GM12878 (cell line): ENCODE measurements around the gene C10orf71. TPM values are rescaled to one million over a fixed set of nuclear protein-coding genes. Genes with fewer than 3 reads are reported as not detected.

Experiments
- ATAC-seq: fragments of 200-7000 bp; cut with Tn5 transposase; 3 replicates; pipeline ENCODE4 v1.9.1; 2020; ENCODE audit warnings: mild to moderate bottlenecking, moderate library complexity
- BruUV-seq: library from RNA; stranded (reverse); fragments of 400-500 nt; replicated peaks from 2 replicates; lab custom pipeline; 2021; lab: Mats Ljungman, UMichigan
- CTCF ChIA-PET: fragments of 300-600 bp; sonication (Branson Sonifier 250); formaldehyde crosslinking; extraction: SDS; loops from one replicate; lab custom pipeline; 2021; ENCODE audit warnings: inconsistent platforms; lab: Yijun Ruan, JAX
- POLR2A ChIA-PET: fragments of 350-600 bp; formaldehyde crosslinking; extraction: SDS; loops from one replicate; lab custom pipeline; 2021; ENCODE audit warnings: inconsistent platforms; lab: Charles Lee
- RAD21 ChIA-PET: fragments of 300-600 bp; sonication (Branson Sonifier 250); formaldehyde crosslinking; loops from one replicate; lab custom pipeline; 2023; ENCODE audit warnings: antibody characterized with exemption; ENCODE audit not compliant: unreplicated experiment; lab: Charles Lee
- SMC1A ChIA-PET: fragments of 300-600 bp; sonication (Branson Sonifier 250); formaldehyde crosslinking; loops from one replicate; lab custom pipeline; 2023; ENCODE audit not compliant: unreplicated experiment, uncharacterized antibody; lab: Charles Lee
- DNase-seq: peaks from one replicate; pipeline ENCODE4 v3.0.0-alpha.2; 2011; ENCODE audit warnings: low read depth, low spot score
- FAIRE-seq: peaks from 3 replicates; lab custom pipeline; 2011; peaks lifted over from hg19 to GRCh38; lab: Jason Lieb, UNC
- H2AFZ ChIP-seq: 2 replicates; pipeline ENCODE4 v1.6.0; 2011; ENCODE audit warnings: low read depth, low read length, control low read depth; ENCODE audit not compliant: control insufficient read depth
- H3K27ac ChIP-seq: 2 replicates; pipeline ENCODE4 v1.5.1; 2011; ENCODE audit warnings: control low read depth; ENCODE audit not compliant: control insufficient read depth, insufficient read depth
- H3K27me3 ChIP-seq, 2 experiments: replicated peaks in 1 of 2; 2 replicates each; pipeline versions ENCODE4 v1.6.0 to v1.6.1; 2011; ENCODE audit warnings: low read length in 1 of 2; ENCODE audit not compliant: control insufficient read depth in 2 of 2, insufficient read depth in 2 of 2
- H3K36me3 ChIP-seq, 2 experiments: 2 replicates each; pipeline ENCODE4 v1.5.1; 2011; ENCODE audit warnings: low read length in 1 of 2; ENCODE audit not compliant: control insufficient read depth in 2 of 2, insufficient read depth in 2 of 2
- H3K4me1 ChIP-seq: 2 replicates; pipeline ENCODE4 v1.6.1; 2011; ENCODE audit warnings: mild to moderate bottlenecking, low read length, moderate library complexity, mixed read lengths; ENCODE audit not compliant: control insufficient read depth, insufficient read depth
- H3K4me2 ChIP-seq: 2 replicates; pipeline ENCODE4 v1.6.0; 2011; ENCODE audit warnings: control low read depth; ENCODE audit not compliant: control insufficient read depth, insufficient read depth
- H3K4me3 ChIP-seq: fragments of 200-600 bp; sonication (generic); 2 replicates; pipeline ENCODE4 v1.5.1; 2016
- H3K79me2 ChIP-seq: 2 replicates; pipeline ENCODE4 v1.6.0; 2011; ENCODE audit warnings: low read length; ENCODE audit not compliant: control insufficient read depth, insufficient read depth
- H3K9ac ChIP-seq: 2 replicates; pipeline ENCODE4 v1.8.0; 2011; ENCODE audit warnings: low read length, control low read depth, mixed read lengths; ENCODE audit not compliant: control insufficient read depth, insufficient read depth
- H3K9me3 ChIP-seq: replicated peaks from 3 replicates; pipeline ENCODE4 v1.5.1; 2011; ENCODE audit warnings: mild to moderate bottlenecking, low read length; ENCODE audit not compliant: control insufficient read depth, insufficient read depth
- H4K20me1 ChIP-seq: 2 replicates; pipeline ENCODE4 v1.6.0; 2011; ENCODE audit not compliant: control insufficient read depth, insufficient read depth
- CEBPZ ChIP-seq: fragments of 150-350 bp; IDR thresholded peaks from 2 replicates; pipeline ENCODE4 v1.6.1; 2016; ENCODE audit warnings: low read depth, low read length
- CHD4 ChIP-seq: fragments of 200-600 bp; sonication (generic); IDR thresholded peaks from 2 replicates; pipeline ENCODE4 v1.6.1; 2016; ENCODE audit warnings: mild to moderate bottlenecking
- CREB1 ChIP-seq: IDR thresholded peaks from 2 replicates; pipeline ENCODE4 v1.6.1; 2012; ENCODE audit warnings: low read depth, mild to moderate bottlenecking, inconsistent platforms
- ELK1 ChIP-seq: IDR thresholded peaks from 2 replicates; pipeline ENCODE4 v1.6.1; 2012; ENCODE audit warnings: low read depth, low read length, improper control_type of control experiment
- EP300 ChIP-seq, 2 experiments: fragments of 150-350 bp in 1 of 2; IDR thresholded peaks; 2 replicates each; pipeline ENCODE4 v1.6.1; 2011 to 2012; ENCODE audit warnings: low read depth in 2 of 2, low read length in 2 of 2, borderline replicate concordance in 1 of 2, improper control_type of control experiment in 1 of 2, inconsistent platforms in 1 of 2; ENCODE audit not compliant: control insufficient read depth in 1 of 2
- FOXM1 ChIP-seq: IDR thresholded peaks from 2 replicates; pipeline ENCODE4 v1.6.1; 2012; ENCODE audit warnings: low read depth, mild to moderate bottlenecking, inconsistent platforms, low read length, moderate library complexity
- HDGF ChIP-seq: fragments of 450-650 bp; IDR thresholded peaks from 2 replicates; pipeline ENCODE4 v1.6.1; 2016; ENCODE audit warnings: antibody characterized with exemption
- MXI1 ChIP-seq: fragments of 150-350 bp; IDR thresholded peaks from 2 replicates; pipeline ENCODE4 v1.6.1; 2011; ENCODE audit warnings: low read depth, mild to moderate bottlenecking, inconsistent platforms, low read length, improper control_type of control experiment
- PBX3 ChIP-seq: IDR thresholded peaks from 2 replicates; pipeline ENCODE4 v1.6.1; 2011; ENCODE audit warnings: mild to moderate bottlenecking, low read depth, low read length, moderate library complexity; ENCODE audit not compliant: insufficient replicate concordance
- PRDM15 ChIP-seq: fragments of 450-650 bp; formaldehyde crosslinking; IDR thresholded peaks from 2 replicates; pipeline ENCODE4 v1.4.0; 2020; ENCODE audit warnings: mild to moderate bottlenecking, moderate library complexity
- SUZ12 ChIP-seq: fragments of 200-600 bp; sonication (generic); IDR thresholded peaks from one replicate; pipeline ENCODE4 v1.6.1; 2018; ENCODE audit warnings: antibody characterized with exemption, mild to moderate bottlenecking; ENCODE audit not compliant: unreplicated experiment
- WRNIP1 ChIP-seq: IDR thresholded peaks from 2 replicates; pipeline ENCODE4 v1.6.1; 2011; ENCODE audit warnings: low read depth, low read length, improper control_type of control experiment, borderline replicate concordance
- ZNF217 ChIP-seq: fragments of 450-650 bp; IDR thresholded peaks from 2 replicates; pipeline ENCODE4 v1.6.1; 2017; ENCODE audit warnings: antibody characterized with exemption, mild to moderate bottlenecking
- ZNF24 ChIP-seq: fragments of 450-650 bp; IDR thresholded peaks from 2 replicates; pipeline ENCODE4 v1.6.1; 2017; ENCODE audit warnings: antibody characterized with exemption, mild to moderate bottlenecking
- WGBS: methylation state at CpG from one replicate; pipeline ENCODE4 v1.1.6; 2016; ENCODE audit warnings: low lambda C conversion rate; ENCODE audit not compliant: insufficient replicate concordance, insufficient coverage; ENCODE audit errors: missing lambda C conversion rate; 5-methylcytosine and 5-hydroxymethylcytosine counted together
- in situ Hi-C: fragments of 300-500 bp; cut with MboI; formaldehyde crosslinking; loops from 9 replicates; pipeline ENCODE4 v1.14.3; 2018; ENCODE audit warnings: mixed read lengths
- intact Hi-C: fragments of 100-400 bp; cut with micrococcal nuclease; formaldehyde crosslinking; loops from one replicate; pipeline ENCODE4 v1.14.2; 2022; ENCODE audit not compliant: unreplicated experiment
- polyA plus RNA-seq, 11 experiments: library from polyadenylated mRNA; depleted of rRNA in 4 of 11; unstranded in 6 of 11; stranded (reverse) in 5 of 11; fragments of >200 nt; fragmentation: Nextera tagmentation in 4 of 11; fragmentation: Illumina TruSeq in 1 of 11; extraction: Ambion mirVana in 4 of 11; extraction: Trizol in 1 of 11; gene quantifications; 1 replicate in 1 of 11; 2 replicates in 10 of 11; pipeline versions ENCODE4 v1.2.1 to v1.2.3, GENCODE V29; 2011 to 2016; ENCODE audit warnings: inconsistent platforms in 2 of 11, missing spikeins in 2 of 11, low read depth in 1 of 11
- total RNA-seq, 4 experiments: library from RNA; depleted of rRNA in 3 of 4; stranded (reverse); fragments of >200 nt in 3 of 4; fragmentation: Illumina TruSeq in 1 of 4; extraction: Trizol in 1 of 4; gene quantifications; 2 replicates each; pipeline versions ENCODE4 v1.2.1 to v1.2.3, GENCODE V29; 2013 to 2021

C10orf71 gene
- total and polyA plus RNA-seq, 10 of the 15 experiments (the other 5 are each of a cell fraction or from before 2014, with no cell fraction given) = not detected

GRCh38 chr10:49318755-49319154 is 19.8 kb downstream of the C10orf71 start (continued):
- TF ChIP-seq PBX3 = no peak
- no peak for TF ChIP-seq ZNF217

GRCh38 chr10:49319206-49319605 is 20.2 kb downstream of the C10orf71 start:
- 95% methylated on average over 1 of the region's 1 CpG for WGBS
- ChIA-PET POLR2A (no interaction called here), SMC1A (no interaction called here), CTCF (interaction anchor here (1.6 kb wide), 1 partner anchor 9 kb away, joined by 3 read pairs; no protein-coding TSS in a partner anchor), RAD21 (no interaction called here)
- no peak overlapping the region for H3K4me3 ChIP-seq
- H3K27me3 ChIP-seq = peaks cover 0 to 2% of the 10 kb centered on the region in 2 experiments; a peak in 2 of 4 replicates
- FAIRE-seq (no peak), ATAC-seq (no peak), DNase-seq (no peak)
- no peaks in the 10 kb centered on the region for H3K79me2 ChIP-seq
- in situ Hi-C loops = no loop called here
- H3K27ac ChIP-seq = no peak overlapping the region
- no peaks in the 10 kb centered on the region for H4K20me1 ChIP-seq
- no peaks in the 10 kb centered on the region for H3K4me1 ChIP-seq
- no peaks in the 10 kb centered on the region for H3K9me3 ChIP-seq
- intact Hi-C loops = no loop called here
- H3K36me3 ChIP-seq = no peaks in the 10 kb centered on the region
- H2AFZ ChIP-seq = no peak overlapping the region
- H3K9ac ChIP-seq = no peak overlapping the region
- no peak overlapping the region for H3K4me2 ChIP-seq
- BruUV-seq = no TSS peak
- TF ChIP-seq ZNF24 (no peak), WRNIP1 (no peak), EP300 (IDR thresholded peaks at IDR 0.05; ENCODE audit: borderline replicate concordance in 1 of 2, control insufficient read depth in 1 of 2, low read depth in 2 of 2, low read length in 2 of 2) (no peak), CEBPZ (no peak), ELK1 (no peak), CREB1 (no peak), CHD4 (no peak), PRDM15 (no peak), FOXM1 (no peak), MXI1 (no peak), SUZ12 (no peak), HDGF (no peak)
